ENCODE measurements around the gene SLC10A7. TPM values are rescaled to one million over a fixed set of nuclear protein-coding genes. Genes with fewer than 3 reads are reported as not detected.

SLC10A7 gene
- total and polyA plus RNA-seq, 2 donors from 2014 or later, result 1.9 to 15.1 TPM

DNA sequence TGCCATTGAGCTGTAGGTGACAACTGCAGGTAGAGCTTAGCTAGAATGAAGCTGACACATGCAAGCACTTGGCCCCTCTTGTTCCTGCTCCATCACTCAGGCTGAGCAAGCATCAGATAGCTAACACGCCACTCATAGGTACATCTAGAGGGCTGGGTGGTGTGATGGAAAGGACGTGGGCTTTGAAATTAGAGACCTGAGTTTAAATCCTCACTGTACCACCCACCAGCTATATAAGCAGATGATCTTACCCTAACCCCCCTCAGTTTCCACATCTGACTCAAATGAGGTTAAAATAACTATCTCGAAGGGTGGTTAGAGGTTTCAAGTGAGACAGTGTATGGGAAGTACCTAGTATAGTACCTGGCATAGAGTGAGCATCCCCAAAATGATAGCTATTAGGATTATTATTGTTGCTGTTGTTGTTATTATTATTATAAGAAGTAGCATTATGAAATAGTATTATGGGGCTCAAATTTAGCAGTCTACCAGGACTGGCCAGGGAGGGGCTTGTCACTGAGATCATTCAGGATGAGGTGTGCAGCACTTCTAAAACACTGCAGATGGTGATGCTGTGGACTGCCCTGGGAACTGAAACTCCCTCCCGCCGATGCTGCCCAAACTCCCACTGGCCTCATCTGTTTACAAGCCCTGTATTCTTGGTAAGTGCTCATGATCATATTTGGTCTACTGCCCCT, 248.4 kb downstream of the SLC10A7 start:
- H3K36me3 ChIP-seq (ENCODE audit: control insufficient read depth in 2 of 3, insufficient read depth in 3 of 3, low read length in 3 of 3), result no peaks in the 10 kb centered on the region
- no peaks in the 10 kb centered on the region for H3K27me3 ChIP-seq (ENCODE audit: control insufficient read depth, insufficient read depth, low read length)
- H3K4me1 ChIP-seq (ENCODE audit: control insufficient read depth in 2 of 3, insufficient read depth in 2 of 3, low read depth in 1 of 3, low read length in 3 of 3), result no peaks in the 10 kb centered on the region
- no peaks in the 10 kb centered on the region for H3K9me3 ChIP-seq (ENCODE audit: control insufficient read depth in 2 of 3, insufficient read depth in 1 of 3, low read length in 3 of 3)
- intact Hi-C loops (cut with DNase I), result no loop called here
- H3K27ac ChIP-seq (ENCODE audit: low read depth in 2 of 2, low read length in 2 of 2), result no peak overlapping the region
- H3K9ac ChIP-seq (ENCODE audit: low read length in 3 of 3), result no peak overlapping the region
- FAIRE-seq (no peak), DNase-seq (no peak)
- no peak for TF ChIP-seq CTCF (IDR thresholded peaks at IDR 0.05; ENCODE audit: borderline replicate concordance, extremely low read depth, insufficient read depth)
- H3K4me3 ChIP-seq (ENCODE audit: low read length in 3 of 3), result no peak overlapping the region

DNA sequence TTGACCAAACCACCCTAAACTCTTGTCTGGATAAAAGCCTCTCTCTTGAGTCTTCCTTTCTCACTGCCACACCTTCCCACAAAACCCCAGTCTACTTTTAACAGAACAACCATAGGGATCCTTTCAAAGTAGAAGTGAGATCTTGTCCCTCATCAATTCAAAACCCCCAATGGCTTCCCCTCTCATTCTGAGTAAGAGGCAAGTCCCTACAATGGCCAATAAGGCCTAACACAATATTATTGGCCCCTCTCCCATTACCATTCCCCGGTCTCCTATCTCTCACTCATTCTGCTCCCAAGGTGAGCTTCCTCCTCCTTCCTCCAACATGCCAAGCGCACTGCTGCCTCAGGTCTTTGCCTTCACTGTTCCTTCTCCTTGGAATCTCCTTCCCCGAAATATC, 250.3 kb downstream of the SLC10A7 start:
- intact Hi-C loops (cut with DNase I), result no loop called here
- no peak for TF ChIP-seq CTCF (IDR thresholded peaks at IDR 0.05; ENCODE audit: borderline replicate concordance, extremely low read depth, insufficient read depth)
- DNase-seq, result no peak
- no peak overlapping the region for H3K27ac ChIP-seq (ENCODE audit: low read depth in 2 of 2, low read length in 2 of 2)
- no peak overlapping the region for H3K9ac ChIP-seq (ENCODE audit: low read length in 3 of 3)
- no peak for FAIRE-seq
- no peaks in the 10 kb centered on the region for H3K9me3 ChIP-seq (ENCODE audit: control insufficient read depth in 2 of 3, insufficient read depth in 1 of 3, low read length in 3 of 3)
- H3K36me3 ChIP-seq (ENCODE audit: control insufficient read depth in 2 of 3, insufficient read depth in 3 of 3, low read length in 3 of 3), result no peaks in the 10 kb centered on the region
- H3K27me3 ChIP-seq (ENCODE audit: control insufficient read depth, insufficient read depth, low read length), result no peaks in the 10 kb centered on the region
- H3K4me1 ChIP-seq (ENCODE audit: control insufficient read depth in 2 of 3, insufficient read depth in 2 of 3, low read depth in 1 of 3, low read length in 3 of 3), result no peaks in the 10 kb centered on the region
- no peak overlapping the region for H3K4me3 ChIP-seq (ENCODE audit: low read length in 3 of 3)

DNA sequence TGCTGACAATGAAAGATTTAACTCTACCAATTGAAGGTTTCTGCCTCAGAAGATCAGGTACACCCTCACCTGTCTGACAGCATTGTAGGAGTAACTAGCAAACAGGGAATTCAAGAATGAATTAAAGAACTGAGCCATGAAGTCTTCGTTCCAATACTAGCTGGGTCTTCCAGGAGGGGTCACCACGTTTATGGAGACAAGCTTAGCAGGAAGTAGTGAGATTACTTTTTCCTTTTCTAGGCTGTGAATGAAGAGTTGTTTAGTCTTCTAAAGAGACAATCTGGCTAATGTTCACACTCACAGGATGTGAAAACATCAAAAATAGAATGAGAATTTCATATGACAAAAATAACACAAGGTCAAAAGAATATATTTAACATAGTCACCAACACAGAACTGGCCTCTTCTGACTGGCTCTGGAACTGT, 252.5 kb downstream of the SLC10A7 start:
- Histone ChIP-seq H3K27me3 (ENCODE audit: control insufficient read depth, insufficient read depth, low read length) (no peaks in the 10 kb centered on the region), H3K4me1 (ENCODE audit: control insufficient read depth in 2 of 3, insufficient read depth in 2 of 3, low read depth in 1 of 3, low read length in 3 of 3) (no peaks in the 10 kb centered on the region), H3K4me3 (ENCODE audit: low read length in 3 of 3) (no peak overlapping the region), H3K27ac (ENCODE audit: low read depth in 2 of 2, low read length in 2 of 2) (no peak overlapping the region), H3K9me3 (ENCODE audit: control insufficient read depth in 2 of 3, insufficient read depth in 1 of 3, low read length in 3 of 3) (no peaks in the 10 kb centered on the region), H3K9ac (ENCODE audit: low read length in 3 of 3) (no peak overlapping the region), H3K36me3 (ENCODE audit: control insufficient read depth in 2 of 3, insufficient read depth in 3 of 3, low read length in 3 of 3) (no peaks in the 10 kb centered on the region)
- intact Hi-C loops (cut with DNase I), result no loop called here
- TF ChIP-seq CTCF (IDR thresholded peaks at IDR 0.05; ENCODE audit: borderline replicate concordance, extremely low read depth, insufficient read depth), result no peak
- FAIRE-seq, result no peak
- no peak for DNase-seq

GRCh38 chr4:146267826-146268225, 253.9 kb downstream of the SLC10A7 start:
- DNase-seq, result no peak
- Histone ChIP-seq H3K27me3 (ENCODE audit: control insufficient read depth, insufficient read depth, low read length) (no peaks in the 10 kb centered on the region), H3K4me3 (ENCODE audit: low read length in 3 of 3) (no peak overlapping the region), H3K9me3 (ENCODE audit: control insufficient read depth in 2 of 3, insufficient read depth in 1 of 3, low read length in 3 of 3) (no peaks in the 10 kb centered on the region), H3K4me1 (ENCODE audit: control insufficient read depth in 2 of 3, insufficient read depth in 2 of 3, low read depth in 1 of 3, low read length in 3 of 3) (no peaks in the 10 kb centered on the region), H3K27ac (ENCODE audit: low read depth in 2 of 2, low read length in 2 of 2) (no peak overlapping the region), H3K36me3 (ENCODE audit: control insufficient read depth in 2 of 3, insufficient read depth in 3 of 3, low read length in 3 of 3) (no peaks in the 10 kb centered on the region), H3K9ac (ENCODE audit: low read length in 3 of 3) (no peak overlapping the region)
- FAIRE-seq, result no peak
- intact Hi-C loops (cut with DNase I), result no loop called here
- no peak for TF ChIP-seq CTCF (IDR thresholded peaks at IDR 0.05; ENCODE audit: borderline replicate concordance, extremely low read depth, insufficient read depth)
